Measurements from ENCODE around the gene LDLRAD3. TPM values are rescaled to one million over a fixed set of nuclear protein-coding genes. Genes with fewer than 3 reads are reported as not detected.

The LDLRAD3 gene
- total RNA-seq, 1 experiment from 2014 or later: 19.0 TPM

- Histone ChIP-seq H3K27ac (ENCODE audit: low read depth, low read length) (no peak overlapping the region), H2AFZ (ENCODE audit: low read depth, low read length, poor library complexity, severe bottlenecking) (no peak overlapping the region), H3K9me3 (ENCODE audit: control insufficient read depth in 1 of 2, insufficient read depth in 1 of 2, low read depth in 1 of 2, low read length in 2 of 2) (no peaks in the 10 kb centered on the region), H3K4me3 (replicated peaks in 1 of 2; ENCODE audit: low read depth in 1 of 2, low read length in 2 of 2) (no peak overlapping the region), H3K27me3 (ENCODE audit: insufficient read depth, low read length) (no peaks in the 10 kb centered on the region), H3K79me2 (ENCODE audit: insufficient read depth, low read length) (no peaks in the 10 kb centered on the region), H3K4me2 (ENCODE audit: low read length) (no peak overlapping the region), H3K36me3 (ENCODE audit: control insufficient read depth in 1 of 2, insufficient read depth in 2 of 2, low read length in 2 of 2) (no peaks in the 10 kb centered on the region), H3K4me1 (ENCODE audit: control insufficient read depth in 1 of 2, insufficient read depth in 2 of 2, low read length in 2 of 2) (peaks cover 6 to 18% of the 10 kb centered on the region in 2 experiments; a peak in 3 of 4 replicates), H3K9me2 (ENCODE audit: insufficient read depth) (no peaks in the 10 kb centered on the region), H4K20me1 (ENCODE audit: insufficient read depth) (no peaks in the 10 kb centered on the region), H3K9ac (ENCODE audit: low read length) (no peak overlapping the region)
- no peak for DNase-seq (ENCODE audit: low read depth, low spot score)
- no TSS peak for BruUV-seq (replicated peaks)
- intact Hi-C loops (cut with micrococcal nuclease): no loop called here
- RAD21 ChIA-PET (ENCODE audit: low non-redundant PET in 1 of 2, low total read pairs in 2 of 2, uncharacterized antibody in 2 of 2, unreplicated experiment in 2 of 2): no interaction called here
- TF ChIP-seq FOSL1 (IDR thresholded peaks at IDR 0.05; ENCODE audit: low read depth) (no peak), SRF (IDR thresholded peaks at IDR 0.05; ENCODE audit: low read depth) (no peak), EZH2 (IDR thresholded peaks at IDR 0.05) (no peak), REST (IDR thresholded peaks at IDR 0.05; ENCODE audit: low read depth) (no peak), ZBTB33 (IDR thresholded peaks at IDR 0.05; ENCODE audit: extremely low read depth, insufficient replicate concordance, low read length) (no peak), YY1 (IDR thresholded peaks at IDR 0.05; ENCODE audit: extremely low read depth, insufficient replicate concordance, low read depth, low read length) (no peak), SP1 (IDR thresholded peaks at IDR 0.05; ENCODE audit: low read depth) (no peak), JUND (IDR thresholded peaks at IDR 0.05) (no peak), MAX (IDR thresholded peaks at IDR 0.05) (no peak), EGR1 (IDR thresholded peaks at IDR 0.05; ENCODE audit: low read depth) (no peak), EZH2phosphoT487 (IDR thresholded peaks at IDR 0.05; ENCODE audit: borderline replicate concordance) (no peak)
- no peak for ATAC-seq
- POLR2A ChIA-PET: no interaction called here
- CTCF ChIA-PET: interaction anchor here (1.6 kb wide), 1 partner anchor 227 kb away, joined by 4 read pairs; no protein-coding TSS in a partner anchor
Observed at GRCh38 chr11:36038541-36038940, 94.7 kb downstream of the LDLRAD3 start.
